Measurements from ENCODE around the gene SRMS.

Gene SRMS

GRCh38 chr20:63536997-63537524 lies 10.5 kb downstream of the SRMS start, which contains the start of gene PTK6:
PTK6 (minus strand) TSS chr20:63537376; CDS start chr20:63537314, 62 bp downstream.
- DNase-seq, result no peak

- no peak for DNase-seq
These were observed 11.1 kb downstream of the SRMS start for GRCh38 chr20:63536241-63536977.

DNA sequence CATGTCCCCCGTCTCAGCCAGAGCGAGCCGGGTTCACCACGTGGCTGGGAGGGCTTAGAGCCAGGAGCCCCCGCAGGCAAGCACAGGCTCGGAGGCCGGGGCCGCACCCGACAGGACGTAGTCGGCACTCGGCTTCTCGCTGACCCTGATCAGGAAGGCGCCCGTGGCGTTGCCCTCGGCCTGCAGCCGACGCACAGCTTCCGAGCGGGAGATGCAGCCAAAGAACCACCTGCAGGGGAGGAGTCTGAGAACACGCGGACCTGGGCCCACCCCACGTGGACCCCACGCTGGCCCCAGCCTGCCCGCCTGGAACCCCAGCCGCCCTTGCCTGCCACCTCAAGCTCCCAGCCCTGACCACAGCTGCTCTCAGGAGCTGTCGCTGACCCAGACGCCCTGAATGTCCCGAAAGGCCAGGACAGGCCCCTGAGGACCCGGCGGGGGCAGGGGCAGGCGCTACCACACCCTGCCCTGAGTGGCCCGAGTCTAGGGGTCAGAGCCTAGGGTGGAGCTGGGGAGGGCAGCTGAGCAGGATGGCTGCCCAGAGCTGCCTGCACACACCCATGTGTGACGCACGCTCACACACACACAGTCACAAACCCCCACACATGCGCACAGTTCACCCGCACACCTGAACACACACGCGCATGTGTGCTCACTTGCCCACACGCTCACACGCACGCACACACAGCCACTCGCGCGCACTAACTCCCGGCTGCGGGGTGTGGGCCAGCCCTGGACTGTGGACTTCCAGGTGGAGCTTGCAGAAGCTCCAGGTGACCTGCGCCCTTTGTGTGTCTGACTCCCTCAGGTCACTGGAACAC lies 12.5 kb downstream of the SRMS start:
- DNase-seq, result no peak

GRCh38 chr20:63534427-63534830 lies 13.1 kb downstream of the SRMS start:
- DNase-seq, result no peak

DNA sequence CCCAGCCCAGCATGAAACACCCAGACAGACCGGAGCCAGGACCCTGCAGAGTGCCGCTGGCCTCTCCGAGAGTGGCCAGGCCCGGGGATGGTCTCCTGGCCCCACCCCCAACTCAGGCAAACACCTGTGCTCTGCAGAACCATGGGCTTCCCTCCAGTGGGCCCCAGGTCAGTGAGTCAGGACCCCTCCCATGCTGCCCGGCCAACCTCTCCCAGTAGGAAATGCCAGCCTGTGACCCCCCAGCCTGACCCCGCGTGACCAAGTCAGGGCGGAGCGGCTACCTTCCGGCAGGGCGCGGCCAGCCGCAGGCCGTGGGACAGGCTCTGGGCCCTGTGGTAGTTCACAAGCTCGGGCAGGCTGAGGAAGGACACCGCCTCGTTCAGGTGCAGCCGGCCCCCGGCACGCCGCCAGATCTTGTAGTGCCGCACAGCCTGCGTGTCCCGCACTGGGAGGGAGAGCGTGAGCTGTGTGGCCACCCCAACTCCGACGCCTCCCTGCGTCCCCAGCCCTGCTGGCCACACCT lies 13.6 kb downstream of the SRMS start:
- no peak for DNase-seq

- DNase-seq, result no peak
These were observed 14.2 kb downstream of the SRMS start for GRCh38 chr20:63533388-63533787.

DNA sequence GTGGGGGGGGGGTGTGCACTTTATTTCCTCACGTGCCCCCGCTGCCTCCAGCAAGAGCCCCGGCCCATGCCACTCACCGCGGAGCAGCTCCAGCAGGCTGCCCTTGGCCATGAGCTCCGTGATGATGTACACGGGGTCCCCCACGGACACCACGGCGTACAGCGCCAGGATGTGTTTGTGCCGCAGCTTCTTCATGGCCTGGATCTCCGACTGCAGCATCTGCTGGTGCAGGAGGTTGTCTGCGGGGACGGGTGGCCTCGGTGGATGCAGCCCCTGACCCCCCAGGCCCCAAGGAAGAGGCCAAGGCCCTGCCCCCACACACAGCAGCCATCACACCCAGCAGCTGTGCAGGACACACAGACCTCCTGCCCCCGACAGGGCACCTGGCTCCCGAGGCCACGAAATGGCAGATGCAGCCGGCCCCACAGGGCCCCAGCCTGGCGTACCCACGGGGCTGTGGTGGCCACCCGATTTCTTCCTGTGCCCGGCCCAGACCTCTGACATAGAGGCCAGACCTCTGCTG lies 15.0 kb downstream of the SRMS start:
- no peak for DNase-seq

- no peak for DNase-seq
These were observed 15.7 kb downstream of the SRMS start for GRCh38 chr20:63531686-63532448.

DNA sequence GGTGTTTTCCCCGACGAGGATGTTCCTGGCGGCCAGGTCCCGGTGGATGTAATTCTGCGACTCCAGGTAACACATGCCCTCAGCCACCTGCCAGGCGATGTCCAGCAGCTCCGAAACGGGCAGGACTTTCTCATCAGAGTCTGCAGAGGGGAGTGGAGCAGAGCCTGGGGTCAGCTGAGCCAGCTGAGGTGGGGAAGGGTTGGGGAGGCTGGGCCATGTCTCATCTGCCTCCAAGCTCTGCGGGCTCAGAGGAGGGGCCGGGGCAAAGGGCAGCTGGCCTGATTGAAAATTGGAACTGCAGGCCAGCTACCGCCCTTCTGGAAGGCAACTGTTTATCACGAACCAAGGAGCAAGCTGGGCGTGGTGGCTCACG lies 16.8 kb downstream of the SRMS start:
- DNase-seq, result no peak

DNA sequence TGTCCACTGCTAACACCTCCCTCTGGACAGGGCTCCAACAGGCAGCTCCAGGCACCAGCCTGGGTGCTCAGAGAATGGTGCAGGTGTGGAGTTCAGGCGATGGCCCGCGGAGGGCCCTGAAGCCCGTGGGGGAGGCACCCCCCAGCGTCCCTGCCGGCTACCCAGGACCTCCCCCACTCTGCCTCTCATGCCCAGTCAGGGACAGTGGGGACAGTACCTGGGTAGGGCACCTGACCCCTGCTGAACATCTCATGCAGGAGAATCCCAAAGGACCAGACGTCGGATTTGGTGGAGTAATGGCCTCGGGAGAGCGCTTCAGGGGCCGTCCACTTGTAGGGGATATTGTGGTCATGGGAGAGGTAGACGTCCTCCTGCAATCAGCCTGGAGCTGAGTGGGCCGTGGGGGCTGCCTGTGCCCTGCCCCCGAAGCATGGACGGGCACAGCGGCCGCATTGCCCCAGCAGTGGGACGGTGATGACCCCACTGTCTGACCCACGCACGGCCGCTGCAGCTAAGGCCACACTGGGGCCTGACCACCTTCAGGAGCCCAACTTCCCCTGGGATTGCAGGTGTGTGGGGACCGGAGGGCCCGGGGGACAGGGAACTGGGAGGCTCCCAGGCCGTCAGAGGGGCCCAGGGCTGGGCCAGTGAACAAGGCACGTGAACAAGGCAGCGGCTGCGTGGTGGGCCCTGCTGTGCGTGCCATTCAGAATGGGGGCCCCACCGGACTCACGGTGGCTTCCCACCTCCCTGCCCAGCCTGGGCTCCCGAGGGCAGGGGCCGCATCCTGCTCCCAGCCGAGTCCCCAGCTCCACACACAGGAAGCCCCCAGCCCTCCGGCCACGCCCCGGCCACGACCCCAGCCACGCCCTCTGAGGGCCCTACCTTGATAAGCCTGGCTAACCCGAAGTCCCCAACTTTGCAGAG lies 17.4 kb downstream of the SRMS start:
- DNase-seq, result no peak

DNA sequence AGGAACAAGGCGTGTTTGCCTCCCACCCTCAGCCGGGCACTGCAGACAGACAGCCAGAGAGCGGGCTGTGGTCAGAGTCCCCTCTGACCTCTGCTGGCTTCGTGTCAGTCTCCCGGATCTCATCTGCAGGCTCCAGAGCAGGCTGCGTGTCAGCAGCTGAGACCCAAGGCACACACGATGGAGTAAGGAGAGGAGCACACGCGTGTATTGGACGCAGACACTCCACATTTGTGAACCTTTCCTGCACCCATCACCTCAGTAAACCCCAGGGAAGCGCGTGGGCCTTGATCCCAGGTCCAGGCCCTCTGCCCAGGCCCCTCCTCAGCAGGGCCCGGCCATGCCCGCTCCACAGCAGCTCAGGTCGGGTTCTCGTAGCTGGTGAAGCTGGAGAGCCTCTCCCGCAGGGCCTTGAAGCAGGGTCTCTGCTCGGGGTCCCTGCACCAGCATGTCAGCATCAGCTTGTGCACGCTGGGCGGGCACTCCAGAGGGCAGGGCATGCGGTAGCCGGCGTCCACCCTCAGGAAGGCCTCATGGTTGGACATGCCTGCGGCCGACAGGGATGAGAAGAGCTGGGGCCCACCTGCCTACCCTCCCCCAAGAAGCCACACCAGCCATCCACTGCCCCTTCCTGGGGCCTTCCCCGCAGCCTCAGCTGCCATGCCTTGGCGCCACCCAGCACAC lies 18.2 kb downstream of the SRMS start:
- no peak for DNase-seq

DNA sequence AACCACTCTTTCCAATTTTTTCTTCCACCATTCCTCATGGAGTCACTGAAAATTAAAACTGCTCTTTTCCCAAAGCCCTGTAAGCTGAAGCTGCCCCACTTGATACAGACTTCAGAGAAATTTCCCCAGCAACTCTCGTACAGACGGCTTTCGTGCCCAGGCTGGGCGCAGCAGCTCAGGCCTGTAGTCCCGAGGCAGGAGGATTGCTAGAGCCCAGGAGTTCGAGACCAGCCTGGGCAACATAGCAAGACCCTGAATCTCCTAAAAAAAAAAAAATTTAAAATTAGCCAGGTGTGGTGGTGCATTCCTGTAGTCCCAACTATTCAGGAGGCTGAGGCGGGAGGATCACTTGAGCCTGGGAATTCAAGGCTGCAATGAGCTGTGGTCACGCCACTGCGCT lies 20.4 kb downstream of the SRMS start:
- DNase-seq, result no peak

DNA sequence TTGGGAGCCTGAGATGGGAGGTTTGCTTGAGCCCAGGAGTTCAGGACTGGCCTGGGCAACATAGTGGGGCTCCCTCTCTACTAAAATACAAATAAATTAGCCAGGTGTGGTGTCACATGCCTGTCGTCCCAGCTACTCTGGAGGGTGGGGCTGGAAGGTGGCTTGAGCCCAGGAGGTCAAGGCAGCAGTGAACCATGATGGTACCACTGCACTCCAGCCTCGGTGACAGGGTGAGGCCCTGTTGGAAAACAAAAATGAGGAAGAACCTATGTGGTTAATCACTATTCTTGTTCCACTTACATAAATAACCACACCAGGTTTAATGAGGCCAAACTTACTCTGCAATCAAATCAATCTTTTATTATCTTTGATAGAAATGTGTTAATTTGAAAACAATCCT lies 21.6 kb downstream of the SRMS start:
- no peak for DNase-seq

DNA sequence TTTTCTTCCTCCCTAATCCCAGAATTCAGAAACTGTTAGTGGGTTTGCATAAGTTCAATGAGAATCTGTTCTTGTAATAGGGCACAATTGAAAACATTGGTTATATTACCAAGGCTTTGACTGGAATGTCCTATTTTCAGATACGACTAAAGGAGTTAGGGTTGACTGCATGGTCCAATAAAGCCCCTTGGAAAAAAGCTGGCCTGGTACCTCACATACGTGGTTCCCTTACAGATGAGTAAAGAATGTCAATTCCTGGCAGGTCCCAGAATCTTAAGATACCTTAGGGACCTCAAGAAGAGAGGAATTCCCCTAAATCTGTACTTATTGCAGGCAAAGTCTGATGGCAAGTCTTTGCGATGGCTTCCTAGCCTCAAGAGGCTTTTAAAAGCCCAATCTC lies 22.4 kb downstream of the SRMS start:
- DNase-seq, result no peak

- DNase-seq, result no peak
These were observed 24.5 kb downstream of the SRMS start for GRCh38 chr20:63522981-63523611.

DNA sequence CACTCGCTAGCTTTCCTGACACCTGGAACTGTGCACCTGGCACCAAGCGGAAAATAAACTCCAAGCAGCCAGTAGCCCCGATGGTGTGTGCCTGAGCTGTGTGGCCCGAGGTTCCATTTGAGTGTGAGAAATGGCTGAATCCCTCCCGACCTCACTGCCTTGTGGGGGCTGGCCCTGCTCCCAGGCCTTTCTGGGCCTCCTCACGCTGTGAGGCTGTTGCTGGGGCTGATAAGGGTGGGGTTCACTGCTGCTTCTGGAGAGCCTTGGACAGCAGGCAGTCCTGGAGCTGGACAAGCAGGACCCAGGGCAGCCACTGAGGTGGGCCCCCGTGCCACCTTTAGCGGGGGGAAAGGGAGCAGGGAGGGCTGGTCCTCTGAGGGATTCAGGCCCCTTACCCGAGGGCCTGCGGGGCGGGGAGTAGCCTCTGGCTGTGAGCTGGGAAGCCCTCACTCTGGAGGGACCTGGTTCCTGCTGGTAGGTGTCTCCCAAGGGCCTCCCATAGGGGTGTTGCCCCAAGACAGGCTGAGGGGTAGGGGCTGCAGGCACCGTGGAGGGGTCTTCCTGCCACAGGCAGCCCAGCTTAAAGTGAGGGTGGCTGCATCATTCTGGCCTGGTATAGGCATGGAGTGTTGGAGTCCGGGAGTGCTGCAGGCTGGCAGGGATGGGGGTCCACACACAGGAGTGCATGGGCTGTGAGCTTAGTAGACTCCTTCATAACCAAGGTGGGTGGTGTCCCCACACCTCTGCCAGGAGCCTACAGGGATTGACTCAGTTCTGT lies 25.3 kb downstream of the SRMS start:
- DNase-seq, result no peak

- no peak for DNase-seq
These were observed 25.9 kb downstream of the SRMS start for GRCh38 chr20:63521602-63522001.

DNA sequence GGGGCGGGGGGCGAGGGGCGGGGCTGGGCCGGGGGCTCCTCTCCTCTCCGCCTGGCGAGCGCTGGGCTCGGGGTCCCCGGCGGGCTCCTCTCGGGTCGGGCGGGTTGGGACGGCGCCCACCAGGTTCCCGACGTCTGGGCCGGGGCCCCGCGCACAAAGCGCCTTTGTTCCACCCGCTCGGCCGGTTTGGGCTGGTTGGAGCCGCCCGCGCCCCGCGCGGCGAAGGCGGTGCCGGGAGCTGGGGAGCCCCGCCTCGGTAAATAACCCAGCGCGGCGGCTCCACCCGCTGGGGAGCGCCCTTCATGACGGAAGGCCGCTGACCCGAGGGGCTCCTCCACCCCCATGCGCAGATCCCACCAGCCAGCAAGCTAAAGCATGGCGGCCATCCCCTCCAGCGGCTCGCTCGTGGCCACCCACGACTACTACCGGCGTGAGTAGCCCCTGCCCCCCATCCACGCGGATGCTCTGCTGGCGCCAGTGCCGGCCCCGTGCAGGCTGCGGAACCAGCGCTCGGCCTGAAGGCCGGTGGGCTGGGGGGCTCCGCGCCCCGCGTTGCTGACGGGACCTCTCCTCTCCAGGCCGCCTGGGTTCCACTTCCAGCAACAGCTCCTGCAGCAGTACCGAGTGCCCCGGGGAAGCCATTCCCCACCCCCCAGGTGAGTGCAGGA lies 26.5 kb downstream of the SRMS start:
- no peak for DNase-seq

DNA sequence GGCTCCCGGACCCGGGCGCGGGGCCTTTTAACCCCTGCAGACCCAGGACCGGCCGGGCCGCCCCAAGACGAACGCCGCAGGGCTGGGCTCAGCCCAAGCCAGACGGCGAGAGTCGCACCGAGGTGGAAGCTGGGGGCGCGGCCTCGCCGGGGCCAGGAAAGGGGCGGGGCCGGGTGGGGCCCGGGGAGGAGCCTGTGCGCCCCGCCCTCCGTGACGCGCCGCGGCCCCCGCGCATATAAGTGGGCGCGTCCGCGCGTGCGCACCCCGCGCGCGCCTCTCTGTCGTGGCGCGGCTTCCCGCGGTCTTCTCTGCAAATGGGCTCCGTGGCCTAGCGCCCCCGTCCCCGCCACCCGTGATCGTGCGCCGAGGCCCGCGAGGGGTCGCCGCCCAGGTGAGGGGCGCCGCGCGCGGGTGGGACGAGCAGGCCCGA lies 27.0 kb downstream of the SRMS start, which contains the start of gene PPDPF:
PPDPF (plus strand) TSS at position 262 of the 430 bp plus-strand sequence. CDS start 544 bp downstream, outside the sequence.
- no peak for DNase-seq

Data from SIG-M5 (cell line).